Left hindlimb (tissue), 1 donor: ENCODE measurements around the gene SFTA2.
A peak's percentile ranks its signal among the peaks of the same experiment; 100 is the strongest.

Experiments
- DNase-seq: peaks from one replicate; pipeline ENCODE4 v3.0.0-alpha.2; 2018

SFTA2 gene

DNA sequence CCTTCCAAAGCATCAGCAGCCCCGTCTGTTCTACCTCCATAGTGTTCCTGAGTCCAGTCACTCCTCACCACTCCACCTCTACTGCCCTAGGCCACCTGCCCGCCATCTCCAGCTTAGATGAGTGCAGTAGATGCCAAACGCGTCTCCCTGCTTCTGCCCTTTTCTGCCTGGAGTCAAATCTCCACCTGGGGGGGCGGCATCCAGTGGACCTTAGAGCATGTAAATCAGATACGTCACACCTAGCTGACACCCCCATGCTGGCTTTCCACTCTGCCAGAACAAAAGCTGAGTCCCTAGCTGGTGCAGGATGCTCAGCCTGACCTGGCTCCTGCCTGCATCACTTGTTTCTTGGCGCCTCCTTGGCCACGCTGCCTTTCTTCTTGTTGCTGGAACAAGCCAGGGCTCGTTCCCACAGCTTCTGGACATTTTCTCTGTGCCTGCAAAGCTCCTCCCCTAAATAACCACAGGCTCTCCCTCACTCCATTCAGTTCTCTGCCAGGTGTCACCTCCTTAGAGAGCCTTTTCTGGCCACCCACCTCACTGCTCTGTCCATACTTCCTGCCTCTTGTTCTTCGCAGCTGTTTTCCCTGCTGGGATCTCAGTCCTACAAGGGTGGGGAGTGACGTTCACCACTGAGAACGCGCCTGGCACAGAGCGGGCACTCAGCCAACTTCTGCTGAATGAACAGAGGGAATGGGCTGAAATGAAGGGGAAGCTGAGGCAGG is 41.9 kb downstream of the SFTA2 start:
- peak; percentile 35 for DNase-seq

DNA sequence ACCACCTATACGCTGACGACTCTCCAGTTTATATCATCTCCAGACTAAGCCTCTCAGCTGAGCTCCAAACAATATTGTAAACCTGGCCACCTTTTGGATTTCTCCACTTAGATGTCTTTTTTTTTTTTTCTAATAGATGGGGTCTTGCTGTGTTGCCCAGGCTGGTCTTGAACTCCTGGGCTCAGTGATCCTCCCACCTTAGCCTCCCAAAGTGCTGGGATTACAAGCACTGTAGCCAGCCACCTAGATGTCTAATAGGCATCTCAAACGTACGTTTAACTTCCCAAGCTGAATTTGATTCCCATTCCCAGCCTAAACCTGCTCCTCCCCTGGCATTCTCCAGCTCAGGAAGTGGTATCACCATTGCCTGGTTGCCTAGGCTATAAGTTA is 42.5 kb downstream of the SFTA2 start:
- DNase-seq: no peak

- no peak for DNase-seq
These were observed 43.0 kb downstream of the SFTA2 start for GRCh38 chr6:30888816-30889495.

DNA sequence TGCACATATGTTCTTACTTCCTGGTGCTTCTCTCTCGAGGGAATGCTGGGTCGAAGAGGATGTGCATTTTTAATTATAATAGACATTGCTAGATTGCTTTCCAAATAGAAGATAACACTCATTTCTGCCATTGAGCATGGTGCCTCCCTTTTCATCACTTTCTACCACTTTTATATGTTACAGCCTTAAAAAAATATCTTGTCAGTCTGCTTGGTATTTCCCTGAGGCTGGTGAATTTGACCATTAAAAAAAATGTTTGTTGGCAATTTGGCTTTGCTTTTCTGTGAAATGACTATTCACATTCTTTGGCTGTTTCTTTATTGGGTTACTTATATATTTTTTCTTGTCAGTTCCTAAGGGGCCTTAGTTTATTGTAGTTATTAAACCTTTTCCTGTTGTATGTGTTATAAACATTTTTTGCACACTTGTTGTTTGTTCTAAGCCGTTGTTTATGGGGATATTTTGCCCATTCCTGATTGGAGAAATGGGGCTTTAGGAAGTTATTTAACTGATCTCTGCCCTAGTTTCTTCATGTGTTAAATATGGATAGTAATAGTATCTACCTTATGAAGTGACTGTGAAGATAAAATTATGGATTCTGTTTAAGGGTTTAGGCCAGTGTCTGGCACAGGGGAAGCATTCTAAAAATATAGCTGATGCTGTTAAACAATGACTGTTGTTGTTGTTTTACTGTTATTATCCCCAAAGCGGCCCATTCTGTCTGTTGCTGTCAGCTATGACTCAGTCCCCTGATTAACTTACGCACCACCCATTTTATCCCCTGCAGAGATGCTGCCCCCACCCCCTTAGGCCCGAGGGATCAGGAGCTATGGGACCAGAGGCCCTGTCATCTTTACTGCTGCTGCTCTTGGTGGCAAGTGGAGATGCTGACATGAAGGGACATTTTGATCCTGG is 43.8 kb downstream of the SFTA2 start:
- no peak for DNase-seq

- no peak for DNase-seq
These were observed 45.1 kb downstream of the SFTA2 start for GRCh38 chr6:30886897-30887255.

DNA sequence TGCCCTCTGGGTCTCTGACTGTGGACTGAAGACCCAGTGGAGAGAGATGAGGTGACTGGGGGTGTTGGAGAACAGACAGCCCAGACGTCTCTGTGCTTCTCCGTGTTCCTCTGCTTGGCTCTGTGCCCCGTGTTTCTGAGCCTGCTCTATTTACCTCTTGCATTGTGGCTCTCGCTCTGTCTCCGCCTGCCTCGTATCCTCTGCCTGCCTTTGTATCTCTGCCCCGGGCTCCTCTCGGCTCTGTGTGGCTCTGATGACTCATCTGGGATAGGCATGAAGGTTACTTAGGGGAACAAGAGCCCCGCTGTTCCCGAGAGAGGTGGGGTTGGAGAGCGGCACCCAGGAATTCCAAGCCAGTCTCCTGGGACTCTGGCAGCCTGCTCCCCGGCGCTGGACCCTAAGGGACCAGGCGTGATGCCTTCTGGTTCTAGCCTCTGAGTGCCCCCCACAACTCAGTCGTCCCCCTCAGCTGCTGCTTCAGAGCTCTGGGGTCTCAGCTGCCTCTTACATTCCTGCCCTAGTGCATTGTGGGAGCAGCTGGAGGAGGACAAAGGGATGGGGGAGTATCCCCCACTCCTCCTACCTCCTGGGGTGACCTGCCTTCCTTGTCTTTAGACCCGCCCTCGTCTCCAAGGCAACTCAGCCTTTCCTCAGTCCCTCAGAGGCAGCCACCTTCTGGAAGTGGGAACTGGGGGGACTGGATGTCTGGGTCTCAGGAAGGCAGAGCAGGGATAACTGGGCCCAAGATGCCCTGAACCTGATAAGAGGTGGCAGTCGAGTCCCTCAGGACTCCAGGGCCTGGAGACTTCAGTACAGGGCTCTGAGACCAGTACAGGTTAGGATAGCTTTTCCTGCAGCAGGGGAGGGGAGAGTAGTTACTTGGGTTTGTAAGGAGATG is 45.7 kb downstream of the SFTA2 start:
- DNase-seq: peak; percentile 50

DNA sequence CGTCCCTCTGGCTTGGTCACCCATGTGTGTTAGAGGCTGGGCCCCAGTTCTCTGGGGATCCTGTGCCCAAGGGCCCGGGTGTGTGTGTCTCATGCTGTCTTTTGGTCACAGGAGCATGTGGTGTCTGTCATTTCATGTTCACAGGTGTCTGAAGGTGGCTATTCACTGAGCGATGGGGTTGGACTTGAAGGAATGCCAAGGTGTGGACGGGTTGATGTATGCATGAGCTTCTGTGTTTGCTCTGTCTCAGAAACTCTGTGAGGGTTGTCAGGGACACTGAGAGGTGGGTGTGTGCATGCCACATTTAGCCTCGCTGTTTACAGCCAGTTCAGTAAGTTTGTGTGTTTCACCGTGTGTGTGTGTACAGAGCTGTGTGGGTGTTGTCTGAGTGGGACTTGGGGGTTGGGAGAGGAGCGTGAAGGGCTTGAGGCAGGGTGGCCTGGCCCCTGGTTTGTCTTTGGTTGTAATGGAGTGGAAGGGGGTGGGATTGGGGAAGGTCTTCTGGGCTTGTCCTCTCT is 46.4 kb downstream of the SFTA2 start:
- no peak for DNase-seq

DNA sequence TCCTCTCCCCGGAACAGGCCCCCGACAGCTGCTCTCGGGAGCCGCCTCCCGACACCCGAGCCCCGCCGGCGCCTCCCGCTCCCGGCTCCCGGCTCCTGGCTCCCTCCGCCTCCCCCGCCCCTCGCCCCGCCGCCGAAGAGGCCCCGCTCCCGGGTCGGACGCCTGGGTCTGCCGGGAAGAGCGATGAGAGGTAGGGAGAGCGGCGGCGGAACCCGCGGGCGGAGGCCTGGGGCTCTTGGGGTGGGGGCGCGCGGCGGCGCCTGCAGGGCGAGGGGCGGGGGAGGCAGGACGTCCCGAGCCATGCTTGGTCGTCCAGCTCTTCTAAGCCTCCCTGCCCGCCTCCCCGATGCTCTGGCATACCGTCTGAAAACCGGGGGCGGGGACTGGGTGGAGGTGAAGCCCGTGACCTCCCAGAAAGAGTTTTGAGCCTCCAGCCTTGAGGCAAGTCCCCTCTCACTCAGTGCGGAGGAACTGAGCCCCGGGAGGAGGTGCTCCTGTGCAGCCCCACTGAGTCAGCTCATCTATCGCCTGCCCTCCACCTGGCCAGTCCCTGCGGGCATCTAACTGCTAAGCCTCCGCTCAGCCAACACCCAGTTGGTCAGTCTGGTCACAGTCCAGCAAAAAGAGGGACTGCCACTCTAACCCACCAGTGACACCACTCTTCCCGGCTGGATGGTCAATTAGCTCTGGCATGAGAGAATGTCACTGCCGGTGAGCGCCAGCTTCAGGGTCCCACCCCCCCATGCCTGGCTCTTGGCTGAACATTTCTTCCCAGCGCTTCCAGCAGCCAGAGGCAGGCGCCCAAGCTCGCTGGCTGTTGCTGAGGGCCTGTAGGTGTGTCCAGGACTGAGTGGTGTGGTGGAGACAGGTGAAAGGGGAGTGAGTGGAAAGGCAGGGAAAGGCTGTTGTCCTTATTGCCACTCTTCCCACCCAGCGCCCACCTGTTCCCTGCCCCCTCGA is 47.2 kb downstream of the SFTA2 start:
- peak; percentile 70 for DNase-seq

DNA sequence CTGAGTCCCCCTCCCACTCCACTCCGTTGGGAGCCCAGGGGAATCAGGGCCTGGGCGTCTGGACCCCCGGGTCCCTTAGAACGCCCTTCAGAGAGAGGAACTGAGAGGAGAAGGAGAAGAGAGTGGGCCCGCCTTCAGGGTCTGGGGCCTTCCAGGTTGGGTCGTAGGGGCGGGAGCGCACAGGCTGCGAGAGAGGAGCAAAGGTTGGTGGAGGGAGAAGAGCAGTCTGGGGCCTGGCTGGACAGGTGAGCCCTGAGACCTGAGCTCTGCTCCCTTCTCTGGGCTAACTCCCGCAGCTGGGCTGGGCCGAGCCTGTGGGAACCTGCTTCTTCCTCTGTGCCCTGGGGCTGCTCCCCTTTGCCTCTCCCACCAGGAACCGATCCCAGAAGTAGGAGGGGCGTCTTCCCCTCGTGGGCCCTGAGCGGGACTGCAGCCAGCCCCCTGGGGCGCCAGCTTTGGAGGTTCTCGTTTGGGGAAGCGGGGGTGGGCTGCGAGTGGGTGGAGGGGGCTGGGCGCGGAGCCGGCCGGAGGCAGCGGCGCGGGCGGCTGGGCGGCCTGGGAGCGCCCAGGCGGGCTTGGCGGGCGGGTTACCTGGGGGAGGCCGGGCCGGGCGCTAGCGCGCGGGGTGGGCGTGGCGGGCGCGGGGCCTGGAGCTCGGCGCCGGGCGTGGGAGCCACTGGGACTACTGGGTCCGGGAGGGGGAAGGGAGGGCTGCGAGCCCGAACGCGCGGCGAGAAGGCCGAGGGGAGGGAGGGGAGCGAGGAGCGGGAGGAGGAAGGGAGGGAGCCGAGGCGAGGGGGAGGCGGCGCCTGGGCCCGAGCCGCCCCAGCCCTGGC is 48.1 kb downstream of the SFTA2 start, which contains the start of gene DDR1:
Gene DDR1 (plus strand): TSS at position 835 of the 836 bp plus-strand sequence. CDS start 4,211 bp downstream, outside the sequence.
- peak; percentile 87 for DNase-seq

GRCh38 chr6:30882759-30883684 is 48.9 kb downstream of the SFTA2 start:
- no peak for DNase-seq

GRCh38 chr6:30882204-30882758 is 49.7 kb downstream of the SFTA2 start:
- DNase-seq: no peak

DNA sequence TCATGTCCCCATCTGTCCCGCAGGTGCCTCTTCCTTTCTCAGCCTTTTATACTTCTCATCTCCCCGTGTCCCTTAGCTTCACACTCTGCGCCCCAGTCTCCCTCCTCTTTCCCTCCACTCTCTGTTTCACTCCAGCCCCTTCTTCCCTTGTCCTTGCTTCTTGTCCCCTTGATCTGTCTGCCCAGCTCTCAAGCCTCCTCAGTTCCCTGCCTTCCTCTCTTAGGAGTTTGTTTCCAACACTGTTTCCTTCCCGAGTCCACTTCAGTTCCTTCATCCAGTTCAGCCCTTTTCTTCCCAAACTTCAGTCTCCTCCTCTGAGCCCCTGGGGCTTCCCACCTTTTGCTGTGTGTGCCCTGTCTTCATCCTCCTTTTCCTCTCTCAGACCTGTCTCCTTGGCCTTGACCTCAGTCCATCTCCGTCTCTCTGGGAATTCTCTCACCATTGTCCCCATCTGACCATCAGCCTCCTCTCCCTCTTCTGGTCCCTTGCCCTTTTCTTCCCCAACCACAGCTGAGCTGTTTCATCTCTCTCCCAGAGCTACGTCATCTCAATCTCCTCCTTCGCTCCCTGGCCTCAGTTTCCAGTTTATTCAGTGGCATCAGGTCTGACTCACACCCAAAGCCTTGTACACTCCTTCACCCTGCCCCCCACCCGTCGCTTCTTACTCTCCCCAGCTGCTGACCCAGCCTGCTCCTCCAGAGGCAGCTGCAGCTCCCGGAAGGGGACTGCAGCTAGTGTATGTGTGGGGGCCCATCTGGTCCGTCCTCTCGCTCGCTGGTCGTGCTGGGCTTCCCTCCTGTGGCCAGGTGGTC is 50.4 kb downstream of the SFTA2 start:
- DNase-seq: peak; percentile 52
